ENCODE data around the gene PARD3B.
A peak's percentile ranks its signal among the peaks of the same experiment; 100 is the strongest.

The PARD3B gene

DNA sequence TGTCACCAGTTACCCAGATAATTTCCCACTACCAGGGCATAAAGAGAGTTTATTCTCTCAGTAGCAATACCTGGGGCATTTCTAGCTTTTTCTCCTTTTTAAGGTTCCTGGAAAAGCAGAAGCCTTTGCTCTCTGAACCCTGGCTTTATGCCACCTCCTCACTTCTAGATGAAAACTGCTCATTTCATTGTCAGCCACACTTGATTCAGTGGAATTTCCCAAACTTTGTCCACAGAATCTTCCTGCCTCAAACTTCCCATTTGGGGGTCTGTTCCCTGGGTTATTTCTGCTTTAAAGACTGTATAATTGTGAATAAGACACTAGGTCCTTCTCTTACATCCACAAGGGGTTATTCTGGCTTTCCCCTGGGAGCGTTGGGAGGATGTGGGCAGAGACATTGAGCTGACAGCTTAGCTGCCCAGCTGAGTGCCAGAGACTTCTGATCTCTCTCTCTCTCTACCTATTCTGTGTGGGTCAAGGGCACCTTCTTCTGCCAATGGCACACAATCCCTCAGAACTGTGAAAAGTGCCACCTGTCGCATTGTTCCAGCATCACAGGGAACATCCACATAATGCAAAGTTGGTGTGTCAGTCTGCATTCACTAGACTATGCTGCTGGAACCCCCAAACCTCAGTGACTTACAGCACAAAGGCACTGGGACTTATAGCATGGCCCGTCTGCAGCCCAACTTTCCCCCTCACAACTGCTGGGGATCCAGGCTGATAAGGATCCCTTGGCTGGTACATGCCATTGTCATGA lies 1117.1 kb downstream of the PARD3B start:
- DNase-seq (ENCODE audit: low read depth), result no peak
- TF ChIP-seq, protein P1, sequence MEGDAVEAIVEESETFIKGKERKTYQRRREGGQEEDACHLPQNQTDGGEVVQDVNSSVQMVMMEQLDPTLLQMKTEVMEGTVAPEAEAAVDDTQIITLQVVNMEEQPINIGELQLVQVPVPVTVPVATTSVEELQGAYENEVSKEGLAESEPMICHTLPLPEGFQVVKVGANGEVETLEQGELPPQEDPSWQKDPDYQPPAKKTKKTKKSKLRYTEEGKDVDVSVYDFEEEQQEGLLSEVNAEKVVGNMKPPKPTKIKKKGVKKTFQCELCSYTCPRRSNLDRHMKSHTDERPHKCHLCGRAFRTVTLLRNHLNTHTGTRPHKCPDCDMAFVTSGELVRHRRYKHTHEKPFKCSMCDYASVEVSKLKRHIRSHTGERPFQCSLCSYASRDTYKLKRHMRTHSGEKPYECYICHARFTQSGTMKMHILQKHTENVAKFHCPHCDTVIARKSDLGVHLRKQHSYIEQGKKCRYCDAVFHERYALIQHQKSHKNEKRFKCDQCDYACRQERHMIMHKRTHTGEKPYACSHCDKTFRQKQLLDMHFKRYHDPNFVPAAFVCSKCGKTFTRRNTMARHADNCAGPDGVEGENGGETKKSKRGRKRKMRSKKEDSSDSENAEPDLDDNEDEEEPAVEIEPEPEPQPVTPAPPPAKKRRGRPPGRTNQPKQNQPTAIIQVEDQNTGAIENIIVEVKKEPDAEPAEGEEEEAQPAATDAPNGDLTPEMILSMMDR (IDR thresholded peaks at IDR 0.05; ENCODE audit: control insufficient read depth, extremely low read depth, insufficient read depth), result no peak
- H3K4me3 ChIP-seq (ENCODE audit: low read depth, low read length), result no peak overlapping the region

DNA sequence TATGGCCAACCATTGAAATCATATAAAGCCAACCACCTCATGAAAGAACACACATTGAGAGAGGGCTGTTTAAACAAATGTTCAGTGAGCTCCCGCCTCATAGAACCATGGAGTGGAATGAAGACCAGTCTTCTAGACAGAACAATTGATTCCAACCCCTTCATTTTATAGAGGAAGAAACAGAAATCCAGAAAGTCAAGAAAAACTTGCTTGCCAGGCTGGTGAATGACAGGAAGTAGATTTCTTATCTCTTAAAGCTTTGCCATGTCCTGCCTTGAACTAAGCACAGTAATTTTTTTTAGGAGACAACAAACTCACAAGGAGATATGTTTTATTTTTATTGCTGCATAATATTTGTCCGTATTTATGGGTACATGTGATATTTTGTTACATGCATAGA lies 1120.5 kb downstream of the PARD3B start:
- TF ChIP-seq, protein P1 (IDR thresholded peaks at IDR 0.05; ENCODE audit: control insufficient read depth, extremely low read depth, insufficient read depth), result no peak
- H3K4me3 ChIP-seq (ENCODE audit: low read depth, low read length), result no peak overlapping the region
- peak; percentile 78 for DNase-seq (ENCODE audit: low read depth)
